ENCODE measurements around the gene IVL. TPM values are rescaled to one million over a fixed set of nuclear protein-coding genes. Genes with fewer than 3 reads are reported as not detected.

Gene IVL
- total RNA-seq, 1 experiment from 2014 or later, result not detected

DNA sequence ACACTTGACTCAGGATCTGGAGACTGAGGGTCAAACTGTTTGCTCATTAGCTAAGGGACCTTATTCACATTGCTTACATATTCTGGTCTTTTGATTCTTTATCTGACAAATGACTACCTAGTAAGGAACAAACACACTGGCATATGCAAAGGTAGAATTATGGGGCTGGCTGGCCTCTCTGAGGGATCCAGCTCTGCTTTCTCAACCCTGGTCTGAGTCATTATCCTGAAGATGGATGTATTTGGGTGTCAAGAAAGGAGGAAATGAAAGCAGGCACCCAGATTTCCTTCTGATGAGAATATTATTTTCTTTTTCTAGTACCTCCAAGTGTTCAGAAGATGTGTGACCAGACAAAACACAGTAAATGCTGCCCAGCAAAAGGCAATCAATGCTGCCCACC is 24.3 kb upstream of the IVL start:
- Histone ChIP-seq H3K9me3 (no peaks in the 10 kb centered on the region), H3K36me3 (no peaks in the 10 kb centered on the region), H3K27me3 (no peaks in the 10 kb centered on the region), H3K4me3 (no peak overlapping the region)
- no peak for DNase-seq

DNA sequence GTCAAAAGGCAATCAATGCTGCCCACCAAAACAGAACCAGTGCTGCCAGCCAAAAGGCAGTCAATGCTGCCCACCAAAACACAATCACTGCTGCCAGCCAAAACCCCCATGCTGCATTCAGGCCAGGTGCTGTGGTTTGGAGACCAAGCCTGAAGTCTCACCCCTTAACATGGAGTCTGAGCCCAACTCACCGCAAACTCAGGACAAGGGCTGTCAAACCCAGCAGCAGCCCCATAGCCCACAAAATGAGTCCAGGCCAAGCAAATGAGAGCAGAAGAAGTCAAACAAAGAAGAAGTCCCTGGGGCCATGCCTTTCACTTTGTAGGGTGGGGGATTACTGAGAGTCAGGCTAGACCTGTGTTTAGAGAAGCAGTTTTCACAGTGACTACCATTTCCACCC is 23.8 kb upstream of the IVL start:
- H3K27me3 ChIP-seq, result no peaks in the 10 kb centered on the region
- H3K4me3 ChIP-seq, result no peak overlapping the region
- no peaks in the 10 kb centered on the region for H3K36me3 ChIP-seq
- no peaks in the 10 kb centered on the region for H3K9me3 ChIP-seq
- DNase-seq, result no peak

DNA sequence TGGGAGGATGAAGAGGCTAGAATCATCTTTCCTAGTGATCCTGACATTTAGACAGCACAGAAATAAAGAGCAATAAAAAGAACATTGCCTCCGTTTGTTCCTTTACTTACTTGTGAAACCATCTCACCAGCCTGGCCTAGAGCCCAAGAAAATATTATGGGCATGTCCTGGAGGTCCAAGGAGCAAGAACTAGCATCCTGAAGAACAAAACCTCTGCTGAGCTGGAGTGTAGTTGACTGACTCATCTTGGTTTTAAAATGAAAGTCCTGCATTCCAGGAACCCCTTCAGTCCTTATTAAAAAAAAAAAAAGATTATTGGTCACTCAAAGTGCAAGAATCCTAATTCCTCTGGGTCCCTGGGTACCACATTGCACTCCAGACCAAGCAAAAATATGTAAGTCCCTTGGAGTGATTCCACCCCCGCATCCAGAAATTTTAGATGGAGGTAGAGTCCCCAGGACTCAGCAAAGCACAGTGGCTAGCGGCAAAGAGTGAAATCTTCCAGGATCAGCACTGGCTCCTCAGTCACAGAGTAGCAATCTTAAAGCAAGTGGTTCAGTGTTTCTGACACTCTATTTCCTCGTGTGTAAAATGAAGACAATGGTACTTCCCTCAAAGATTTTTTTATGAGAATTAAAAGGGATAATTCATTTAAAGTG is 23.3 kb upstream of the IVL start:
- DNase-seq, result peak; percentile 66
- H3K9me3 ChIP-seq, result no peaks in the 10 kb centered on the region
- no peaks in the 10 kb centered on the region for H3K36me3 ChIP-seq
- no peaks in the 10 kb centered on the region for H3K27me3 ChIP-seq
- no peak overlapping the region; the same call in 1 of the 2 replicates for H3K4me3 ChIP-seq

DNA sequence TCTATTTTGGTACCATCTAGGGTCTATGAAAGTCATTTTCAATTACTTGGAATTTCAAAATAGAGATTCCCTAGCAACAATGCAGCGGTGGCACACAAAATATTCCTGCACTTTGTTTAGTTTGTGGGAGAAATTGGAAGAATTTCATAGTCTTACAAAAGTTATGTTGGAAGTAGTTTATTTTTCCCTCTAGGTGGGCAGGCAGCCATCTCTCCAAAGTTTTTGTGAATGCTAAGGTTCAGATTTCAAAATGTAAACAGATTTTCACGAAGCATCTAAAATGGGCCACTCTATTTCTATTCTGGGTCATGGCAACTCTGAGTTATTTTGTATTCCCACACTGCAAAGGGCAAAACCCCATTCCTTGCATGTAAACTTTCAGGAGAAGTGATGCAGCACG is 22.3 kb upstream of the IVL start:
- peak; percentile 39 for DNase-seq
- no peaks in the 10 kb centered on the region for H3K27me3 ChIP-seq
- H3K4me3 ChIP-seq, result no peak overlapping the region
- H3K36me3 ChIP-seq, result no peaks in the 10 kb centered on the region
- H3K9me3 ChIP-seq, result no peaks in the 10 kb centered on the region

- DNase-seq, result peak; percentile 40
- no peaks in the 10 kb centered on the region for H3K27me3 ChIP-seq
- no peaks in the 10 kb centered on the region for H3K9me3 ChIP-seq
- no peaks in the 10 kb centered on the region for H3K36me3 ChIP-seq
- no peak overlapping the region for H3K4me3 ChIP-seq
Observed at GRCh38 chr1:152886758-152887409, 21.5 kb upstream of the IVL start.

DNA sequence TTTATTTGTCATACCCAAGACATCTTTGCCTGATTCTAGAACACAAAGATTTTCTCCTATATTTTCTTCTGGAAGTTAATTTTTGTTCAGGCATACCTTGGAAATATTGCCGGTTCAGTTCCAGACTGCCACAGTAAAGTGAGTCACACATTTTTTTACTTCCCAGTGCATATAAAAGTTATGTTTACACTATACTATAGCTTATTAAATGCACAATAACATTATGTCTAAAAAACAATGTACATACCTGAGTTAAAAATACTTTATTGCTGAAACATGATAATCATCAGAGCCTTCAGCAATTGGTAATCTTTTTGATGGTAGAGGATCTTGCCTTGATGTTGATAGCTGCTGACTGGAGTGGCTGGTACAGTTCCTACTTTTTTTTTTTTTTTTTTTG is 20.2 kb upstream of the IVL start:
- H3K9me3 ChIP-seq, result no peaks in the 10 kb centered on the region
- no peak overlapping the region for H3K4me3 ChIP-seq
- no peak for DNase-seq
- H3K27me3 ChIP-seq, result no peaks in the 10 kb centered on the region
- H3K36me3 ChIP-seq, result no peaks in the 10 kb centered on the region

GRCh38 chr1:152899027-152899426 is 9.3 kb upstream of the IVL start:
- DNase-seq, result no peak
- no peak overlapping the region for H3K4me3 ChIP-seq
- H3K36me3 ChIP-seq, result no peaks in the 10 kb centered on the region
- no peaks in the 10 kb centered on the region for H3K9me3 ChIP-seq
- H3K27me3 ChIP-seq, result no peaks in the 10 kb centered on the region

- Histone ChIP-seq H3K27me3 (no peaks in the 10 kb centered on the region), H3K9me3 (no peaks in the 10 kb centered on the region), H3K4me3 (no peak overlapping the region), H3K36me3 (no peaks in the 10 kb centered on the region)
- DNase-seq, result no peak
Observed at GRCh38 chr1:152899883-152900282, 8.5 kb upstream of the IVL start.

DNA sequence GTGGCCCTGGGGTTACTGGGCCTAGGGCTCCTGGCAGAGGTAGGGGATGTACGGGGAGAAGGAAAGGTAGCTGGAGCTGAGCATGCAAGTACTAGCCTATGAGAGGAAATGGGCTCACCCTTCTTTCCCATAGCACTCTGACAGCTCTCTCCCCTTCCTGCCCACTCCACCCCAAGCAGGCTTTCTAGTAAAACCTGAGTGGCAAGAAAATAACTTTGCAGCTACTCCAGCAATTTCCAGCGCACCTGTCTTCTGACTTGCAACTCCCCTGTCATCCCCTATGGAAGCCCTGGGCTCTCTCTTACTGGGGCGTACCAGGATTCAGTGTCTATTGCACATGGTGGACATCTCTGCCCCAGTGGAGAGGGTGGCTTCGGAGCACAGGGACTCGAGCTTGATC is 6.7 kb upstream of the IVL start:
- no peaks in the 10 kb centered on the region for H3K9me3 ChIP-seq
- DNase-seq, result no peak
- H3K27me3 ChIP-seq, result no peaks in the 10 kb centered on the region
- H3K36me3 ChIP-seq, result no peaks in the 10 kb centered on the region
- H3K4me3 ChIP-seq, result no peak overlapping the region

DNA sequence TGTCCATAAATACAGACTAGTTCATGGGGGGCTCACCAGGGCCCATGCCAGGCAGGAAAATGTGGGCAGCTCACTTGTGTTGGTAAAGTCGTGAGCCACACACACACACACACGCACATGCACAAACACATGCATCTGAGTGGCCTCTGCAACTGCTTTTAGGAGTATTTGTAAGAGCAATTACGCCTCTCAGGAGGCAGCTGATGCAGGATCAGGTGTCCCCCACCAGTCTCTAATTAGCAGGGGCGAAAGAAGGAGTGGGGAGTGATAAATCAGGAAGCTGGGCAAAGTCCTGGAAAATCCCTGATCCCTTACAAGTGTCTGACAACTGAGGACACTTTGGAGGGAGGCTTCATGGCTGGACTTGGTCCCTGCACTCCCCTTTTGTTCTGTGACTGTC is 5.7 kb upstream of the IVL start:
- DNase-seq, result no peak
- H3K36me3 ChIP-seq, result no peaks in the 10 kb centered on the region
- H3K4me3 ChIP-seq, result no peak overlapping the region
- no peaks in the 10 kb centered on the region for H3K27me3 ChIP-seq
- no peaks in the 10 kb centered on the region for H3K9me3 ChIP-seq

DNA sequence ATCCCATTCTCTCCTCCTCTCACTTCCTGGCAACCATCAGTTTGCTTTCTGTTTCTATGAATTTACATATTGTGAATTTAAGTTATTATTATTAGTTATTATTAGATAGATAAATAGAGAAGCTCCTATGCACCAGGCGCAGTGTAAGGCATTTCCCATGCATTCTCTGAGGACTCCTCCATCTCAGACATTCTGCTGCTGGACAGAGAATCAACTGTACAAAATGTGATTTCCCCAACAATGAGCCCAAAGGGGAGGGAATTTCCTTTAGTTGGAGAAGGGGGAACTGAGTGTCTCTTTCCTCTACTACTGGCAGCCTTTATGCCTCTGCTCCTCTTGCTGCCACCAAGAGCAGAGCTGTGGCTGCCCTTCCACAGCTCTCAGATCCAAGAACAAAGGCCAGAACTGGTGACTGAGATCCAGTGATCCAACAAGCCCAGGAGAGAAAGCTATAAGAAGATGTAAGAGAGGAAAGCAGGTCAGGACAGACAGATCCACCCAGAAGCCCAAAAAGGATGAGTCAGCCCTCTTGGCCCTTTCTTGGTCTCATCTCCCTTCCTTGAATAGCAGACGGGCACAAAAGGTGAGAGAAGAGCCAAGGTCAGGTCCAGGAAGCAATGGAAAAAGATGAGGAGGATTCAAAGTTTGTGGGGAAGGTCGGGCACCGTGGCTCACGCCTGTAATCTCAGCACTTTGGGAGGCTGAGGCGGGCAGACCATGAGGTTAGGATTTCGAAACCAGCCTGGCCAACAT is 3.5 kb upstream of the IVL start:
- H3K27me3 ChIP-seq, result no peaks in the 10 kb centered on the region
- no peaks in the 10 kb centered on the region for H3K9me3 ChIP-seq
- no peaks in the 10 kb centered on the region for H3K36me3 ChIP-seq
- DNase-seq, result peak; percentile 24
- H3K4me3 ChIP-seq, result no peak overlapping the region

DNA sequence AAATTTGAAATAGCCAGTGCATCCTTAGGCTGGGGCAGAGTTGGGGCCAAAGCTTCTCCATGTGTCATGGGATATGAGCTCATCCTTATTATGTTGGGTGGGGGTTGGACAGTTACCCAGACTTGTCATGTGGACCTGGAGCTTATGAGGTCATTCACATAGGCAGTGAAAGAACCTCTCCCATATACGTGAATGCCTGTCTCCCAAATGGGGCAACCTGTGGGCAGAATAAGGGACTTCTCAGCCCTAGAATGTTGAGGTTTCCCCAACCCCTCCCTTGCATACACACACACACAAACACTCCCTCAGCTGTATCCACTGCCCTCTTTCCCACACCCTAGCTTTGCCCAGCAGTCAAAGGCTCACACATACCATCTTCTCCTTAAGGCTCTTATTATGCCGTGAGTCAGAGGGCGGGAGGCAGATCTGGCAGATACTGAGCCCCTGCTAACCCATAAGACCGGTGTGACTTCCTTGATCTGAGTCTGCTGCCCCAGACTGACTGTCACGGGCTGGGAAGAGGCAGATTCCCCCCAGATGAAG is 2.3 kb upstream of the IVL start:
- DNase-seq, result peak; percentile 97
- no peaks in the 10 kb centered on the region for H3K36me3 ChIP-seq

GRCh38 chr1:152909206-152909605 is 860 bp downstream of the IVL start:
- Histone ChIP-seq H3K27me3 (no peaks in the 10 kb centered on the region), H3K9me3 (no peaks in the 10 kb centered on the region)
- no peak for DNase-seq

More for the DNA sequence above, 2.3 kb upstream of the IVL start:
- Histone ChIP-seq H3K4me3 (no peak overlapping the region), H3K27me3 (no peaks in the 10 kb centered on the region), H3K9me3 (no peaks in the 10 kb centered on the region)

DNA sequence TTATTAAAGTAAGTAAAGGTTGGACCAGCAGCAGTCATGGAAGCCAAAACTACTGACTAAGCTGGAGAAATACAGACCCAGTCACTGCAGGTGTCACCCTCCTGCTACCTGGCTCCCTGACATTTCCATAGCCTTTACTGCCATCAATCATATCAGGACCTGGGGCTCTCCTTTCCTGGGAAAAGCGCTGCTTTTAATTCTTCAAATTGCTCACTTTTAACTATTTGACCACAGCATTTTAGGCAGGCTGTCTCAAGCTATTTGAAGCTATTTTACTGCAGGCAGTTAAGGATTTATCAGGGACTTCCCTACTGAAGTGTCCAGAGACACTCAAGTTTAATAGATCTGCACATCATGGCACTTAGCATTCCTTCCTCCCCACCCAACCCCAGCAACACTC is 4.1 kb downstream of the IVL start:
- no peak overlapping the region for H3K4me3 ChIP-seq
- no peaks in the 10 kb centered on the region for H3K36me3 ChIP-seq
- H3K9me3 ChIP-seq, result peaks cover 8% of the 10 kb centered on the region; the same call in 1 of the 2 replicates
- no peak for DNase-seq
- no peaks in the 10 kb centered on the region for H3K27me3 ChIP-seq

More at GRCh38 chr1:152909206-152909605, 860 bp downstream of the IVL start:
- H3K4me3 ChIP-seq, result no peak overlapping the region
- no peaks in the 10 kb centered on the region for H3K36me3 ChIP-seq

DNA sequence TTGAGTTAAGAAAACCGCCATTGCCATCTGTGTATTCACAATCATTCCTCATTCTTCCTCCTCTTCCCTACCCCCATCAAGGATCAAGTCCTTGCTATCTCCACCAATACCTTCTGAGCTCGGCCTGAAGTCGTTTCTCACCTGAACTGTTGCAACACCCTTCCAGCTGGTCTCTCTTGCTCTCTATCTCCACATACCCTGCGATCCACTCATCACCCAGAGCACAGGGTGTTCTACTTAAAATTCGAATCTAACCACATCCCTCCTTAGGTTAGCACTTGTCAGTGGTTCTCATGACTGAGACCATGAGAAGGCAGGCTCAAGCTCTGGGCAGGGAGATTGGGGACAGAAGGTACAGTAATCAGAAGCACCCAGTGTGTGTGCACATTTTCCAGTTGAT is 4.6 kb downstream of the IVL start:
- H3K36me3 ChIP-seq, result no peaks in the 10 kb centered on the region
- DNase-seq, result no peak
- H3K4me3 ChIP-seq, result no peak overlapping the region
- peaks cover 8% of the 10 kb centered on the region; the same call in 1 of the 2 replicates for H3K9me3 ChIP-seq
- no peaks in the 10 kb centered on the region for H3K27me3 ChIP-seq

DNA sequence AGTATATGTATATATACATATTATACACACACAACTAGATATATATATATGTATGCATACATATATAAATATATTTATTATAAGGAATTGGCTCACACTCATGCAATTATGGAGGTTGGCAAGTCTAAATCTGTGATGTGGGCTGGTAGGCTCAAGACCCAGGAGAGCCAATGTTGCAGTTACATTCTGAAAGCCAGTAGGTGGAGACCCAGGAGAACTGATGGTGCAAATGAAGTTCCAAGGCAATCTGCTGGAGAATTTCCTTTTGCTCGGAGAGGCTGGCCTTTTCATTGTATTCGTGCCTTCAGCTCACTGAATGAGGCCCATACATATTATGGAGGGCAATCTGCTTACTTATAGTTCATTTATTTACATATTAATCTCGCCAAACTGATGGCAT is 9.4 kb downstream of the IVL start:
- Histone ChIP-seq H3K36me3 (no peaks in the 10 kb centered on the region), H3K4me3 (no peak overlapping the region), H3K9me3 (peaks cover 8% of the 10 kb centered on the region; the same call in 1 of the 2 replicates), H3K27me3 (no peaks in the 10 kb centered on the region)
- DNase-seq, result no peak

DNA sequence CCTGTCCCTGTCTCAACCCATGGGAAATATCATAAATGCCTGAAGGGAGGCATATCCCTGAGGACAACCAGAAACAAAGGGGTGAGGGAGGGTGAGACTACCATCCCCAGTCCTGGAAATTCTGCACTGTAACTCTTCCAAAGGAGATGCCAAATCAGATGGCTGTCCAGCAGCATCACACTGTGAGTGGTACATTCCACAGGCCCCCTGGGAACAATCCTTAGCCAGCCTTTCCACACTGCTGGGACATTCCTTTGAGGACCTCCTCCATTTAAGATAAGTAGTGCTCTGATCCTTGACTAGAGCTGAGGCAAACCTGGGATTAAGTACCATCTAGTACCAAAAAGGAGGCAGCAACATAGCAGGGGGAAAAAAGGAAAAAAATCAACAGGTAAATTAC is 10.7 kb downstream of the IVL start:
- no peaks in the 10 kb centered on the region for H3K27me3 ChIP-seq
- peaks cover 8% of the 10 kb centered on the region; the same call in 1 of the 2 replicates for H3K9me3 ChIP-seq
- no peak for DNase-seq
- H3K36me3 ChIP-seq, result no peaks in the 10 kb centered on the region
- H3K4me3 ChIP-seq, result no peak overlapping the region
